HG02885 (cell line): Measurements from ENCODE around the gene ADCY5.

Experiments
- ATAC-seq: cut with Tn5 transposase; IDR thresholded peaks from one replicate; pipeline ENCODE4 v1.9.1; 2021; ENCODE audit warnings: mild to moderate bottlenecking; ENCODE audit not compliant: unreplicated experiment, poor library complexity

Gene ADCY5

GRCh38 chr3:123412076-123412475 lies 36.8 kb downstream of the ADCY5 start:
- ATAC-seq: no peak

- no peak for ATAC-seq
Measured at GRCh38 chr3:123411340-123412040, 37.4 kb downstream of the ADCY5 start.

GRCh38 chr3:123410149-123410515 lies 38.8 kb downstream of the ADCY5 start:
- no peak for ATAC-seq

GRCh38 chr3:123409443-123410148 lies 39.3 kb downstream of the ADCY5 start:
- ATAC-seq: no peak

GRCh38 chr3:123406598-123406997 lies 42.3 kb downstream of the ADCY5 start:
- no peak for ATAC-seq

- no peak for ATAC-seq
Measured at GRCh38 chr3:123405936-123406510, 42.9 kb downstream of the ADCY5 start.

GRCh38 chr3:123405021-123405420 lies 43.9 kb downstream of the ADCY5 start:
- ATAC-seq: no peak

- ATAC-seq: no peak
Measured at GRCh38 chr3:123404391-123404790, 44.5 kb downstream of the ADCY5 start.

GRCh38 chr3:123401836-123402530 lies 46.9 kb downstream of the ADCY5 start:
- no peak for ATAC-seq

GRCh38 chr3:123400169-123400568 lies 48.7 kb downstream of the ADCY5 start:
- no peak for ATAC-seq

- ATAC-seq: no peak
Measured at GRCh38 chr3:123399653-123400052, 49.2 kb downstream of the ADCY5 start.

- ATAC-seq: no peak
Measured at GRCh38 chr3:123397921-123398785, 50.7 kb downstream of the ADCY5 start.

GRCh38 chr3:123397050-123397590 lies 51.8 kb downstream of the ADCY5 start:
- ATAC-seq: no peak

GRCh38 chr3:123396171-123397049 lies 52.5 kb downstream of the ADCY5 start:
- no peak for ATAC-seq

GRCh38 chr3:123395235-123395634 lies 53.7 kb downstream of the ADCY5 start:
- ATAC-seq: no peak

- ATAC-seq: no peak
Measured at GRCh38 chr3:123394391-123395020, 54.4 kb downstream of the ADCY5 start.

GRCh38 chr3:123392871-123393620 lies 55.8 kb downstream of the ADCY5 start:
- no peak for ATAC-seq

- no peak for ATAC-seq
Measured at GRCh38 chr3:123392368-123392767, 56.5 kb downstream of the ADCY5 start.
